Activated naive CD4-positive, alpha-beta T cell (primary cell): ENCODE measurements around the gene NECAP2.
"Not testable (repeated sequence)": the region's sequence is repeated elsewhere in the genome, so short reads cannot be mapped to it uniquely, and the experiment has no call there.

Source experiments
- DNase-seq, 4 experiments: peaks; one replicate each; lab custom pipeline; 2025; lab: John Stamatoyannopoulos, UW

NECAP2 gene

DNA sequence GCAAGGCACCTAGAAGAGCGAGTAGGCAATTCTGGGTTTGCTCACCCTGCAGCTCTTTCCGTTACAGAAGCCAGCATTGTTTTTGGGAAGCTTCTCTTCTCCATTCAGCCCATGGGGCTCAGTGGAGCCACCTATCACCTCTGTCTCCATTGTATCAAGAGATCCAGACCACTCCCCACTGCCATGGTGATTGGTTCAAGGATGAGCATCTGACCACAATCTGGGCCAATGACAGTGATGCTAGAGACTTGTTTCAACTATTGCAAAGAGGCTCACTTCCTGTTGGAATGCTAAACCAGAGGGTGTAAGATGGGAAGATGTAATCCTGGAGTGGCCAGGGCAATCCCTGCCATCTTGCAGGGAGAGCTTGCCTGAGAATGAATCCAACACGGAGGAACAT is 9.9 kb upstream of the NECAP2 start:
- DNase-seq: no peak

- no peak for DNase-seq
Measured at GRCh38 chr1:16433030-16433429, 7.5 kb upstream of the NECAP2 start.

DNA sequence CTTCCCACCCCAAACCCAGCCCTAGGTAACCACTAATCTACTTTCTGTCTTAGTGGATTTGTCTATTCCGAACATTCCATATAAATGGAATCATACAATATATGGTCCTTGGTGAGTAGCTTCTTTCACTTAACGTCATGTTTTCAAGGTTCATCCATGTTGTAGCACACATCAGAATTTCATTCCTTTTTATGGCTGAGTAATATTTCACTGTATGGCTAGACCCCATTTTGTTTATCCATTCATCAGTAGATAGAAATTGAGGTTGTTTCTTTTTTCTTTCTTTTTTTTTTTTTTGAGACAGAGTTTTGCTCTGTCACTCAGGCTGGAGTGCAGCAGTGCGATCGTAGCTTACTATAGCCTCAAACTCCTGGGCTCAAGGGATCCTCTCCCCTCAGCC is 6.5 kb upstream of the NECAP2 start:
- DNase-seq: no peak

GRCh38 chr1:16434501-16434900 is 6.0 kb upstream of the NECAP2 start:
- no peak for DNase-seq

GRCh38 chr1:16436946-16437474 is 3.5 kb upstream of the NECAP2 start, which contains the start of gene SPATA21:
Gene SPATA21 (minus strand): TSS chr1:16437424. CDS start chr1:16431371, 6,053 bp downstream.
- DNase-seq: no peak

DNA sequence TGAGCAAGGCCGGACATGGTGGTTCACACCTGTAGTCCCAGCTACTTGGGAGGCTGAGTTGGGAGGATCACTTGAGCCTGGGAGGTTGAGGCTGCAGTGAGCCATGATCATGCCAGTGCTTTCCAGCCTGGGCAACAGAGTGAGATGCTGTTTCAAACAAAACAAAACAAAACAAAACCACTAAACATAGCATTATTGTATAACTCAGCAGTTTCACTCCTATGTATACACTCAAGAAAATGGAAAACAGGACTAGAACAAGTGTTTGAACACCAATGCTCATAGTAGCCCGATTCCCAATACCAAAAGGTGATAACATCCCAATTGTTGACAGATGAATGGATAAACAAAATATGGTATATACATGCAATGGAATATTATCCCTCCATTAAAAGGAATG is 2.0 kb upstream of the NECAP2 start:
- no peak for DNase-seq

- no peak for DNase-seq
Measured at GRCh38 chr1:16438924-16439323, 1.6 kb upstream of the NECAP2 start.

DNA sequence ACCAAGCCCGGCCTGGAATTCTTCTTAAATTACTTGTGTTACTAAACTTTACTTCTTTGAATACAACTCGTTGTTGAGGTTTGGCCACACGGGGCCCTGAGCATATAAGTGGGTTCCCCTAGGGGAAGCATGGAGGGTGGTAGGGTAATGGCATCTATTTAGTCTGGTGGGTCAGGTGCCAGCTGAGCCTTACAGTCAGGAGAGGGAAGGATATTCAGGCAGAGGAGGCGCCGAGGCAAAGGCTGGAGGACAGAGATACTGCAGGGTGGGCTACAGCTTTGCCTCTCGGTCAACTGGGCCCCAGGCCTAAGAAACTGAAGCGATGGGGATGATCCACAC is 424 bp upstream of the NECAP2 start:
- no peak for DNase-seq

- DNase-seq: no peak
Measured at GRCh38 chr1:16441282-16441665, 750 bp downstream of the NECAP2 start.

DNA sequence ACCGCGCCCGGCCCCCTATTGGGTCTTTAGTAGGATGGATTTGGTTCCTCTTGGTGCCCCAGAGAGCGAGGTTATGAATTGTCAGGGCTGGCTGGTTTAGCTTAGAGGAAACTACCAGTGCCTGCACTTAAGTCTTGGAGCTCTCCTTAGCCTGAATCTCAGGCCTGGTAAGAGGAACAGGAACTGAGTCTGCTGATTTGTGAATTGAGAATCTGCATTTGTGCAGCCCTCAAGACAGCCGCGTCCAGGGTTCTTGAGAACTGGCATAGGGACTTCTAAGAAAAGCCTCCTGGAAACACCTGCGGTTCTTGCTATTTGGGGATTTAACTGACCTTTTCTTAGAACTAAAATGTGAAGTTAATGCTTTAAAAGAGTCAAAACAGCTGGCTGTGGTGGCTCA is 1.7 kb downstream of the NECAP2 start:
- no peak for DNase-seq

- DNase-seq: no peak
Measured at GRCh38 chr1:16442941-16443340, 2.4 kb downstream of the NECAP2 start.

DNA sequence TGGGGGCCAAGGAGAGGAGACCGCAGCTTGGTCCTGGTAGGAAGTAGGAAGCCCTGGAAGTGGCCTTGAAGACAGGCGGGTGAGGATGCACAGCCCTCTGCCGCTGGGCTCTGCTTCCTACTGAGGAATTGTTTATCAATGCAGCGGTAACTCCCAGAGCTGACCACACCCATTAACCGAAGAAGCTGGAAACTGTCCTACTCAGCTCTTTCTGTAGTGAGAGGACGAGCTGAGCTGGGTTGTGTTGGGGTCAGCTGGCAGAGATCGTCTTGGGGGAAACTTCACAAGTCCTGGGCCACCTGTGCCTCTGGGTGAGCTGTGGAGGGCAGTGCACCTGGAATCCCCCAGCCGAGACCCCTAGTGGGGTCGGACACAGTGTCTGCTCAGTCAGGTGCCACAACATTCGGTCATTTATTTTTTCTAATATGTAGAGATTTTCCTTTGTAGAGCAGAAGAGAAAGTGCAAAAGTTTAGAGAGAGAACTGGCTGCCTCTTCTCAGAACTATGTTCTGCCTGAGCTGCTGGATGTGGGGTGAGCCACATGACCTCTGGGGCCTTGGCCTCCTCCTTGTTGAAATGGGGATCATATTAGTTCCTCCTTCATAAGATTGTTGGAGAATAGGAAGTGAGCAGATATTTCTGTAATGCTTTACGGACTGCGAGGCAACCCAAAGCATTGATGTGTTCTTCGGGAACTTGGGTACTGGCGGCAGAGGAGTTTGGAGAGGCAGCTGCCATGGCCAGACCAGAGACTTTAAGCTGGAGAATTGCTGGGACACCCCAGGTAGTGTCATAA is 3.6 kb downstream of the NECAP2 start:
- DNase-seq: no peak

GRCh38 chr1:16445052-16445451 is 4.5 kb downstream of the NECAP2 start:
- DNase-seq: no peak

DNA sequence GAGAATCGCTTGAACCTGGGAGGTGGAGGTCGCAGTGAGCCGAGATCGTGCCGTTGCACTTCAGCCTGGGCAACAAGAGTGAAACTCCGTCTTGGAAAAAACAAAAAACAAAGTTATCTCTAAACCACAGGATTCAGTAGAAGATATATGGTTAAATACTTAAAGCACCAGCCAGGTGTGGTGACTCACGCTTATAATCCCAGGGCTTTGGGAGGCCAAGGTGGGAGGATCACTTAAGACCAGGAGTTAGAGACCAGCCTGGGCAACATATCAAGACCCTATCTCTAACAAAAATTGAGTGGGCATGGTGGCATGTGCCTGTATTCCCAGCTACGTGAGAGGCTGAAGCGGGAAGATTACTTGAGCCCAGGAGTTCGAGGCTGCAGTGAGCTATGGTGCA is 5.6 kb downstream of the NECAP2 start:
- DNase-seq: no peak

GRCh38 chr1:16447641-16448040 is 7.1 kb downstream of the NECAP2 start:
- DNase-seq: no peak

GRCh38 chr1:16449065-16449464 is 8.5 kb downstream of the NECAP2 start:
- no peak for DNase-seq

DNA sequence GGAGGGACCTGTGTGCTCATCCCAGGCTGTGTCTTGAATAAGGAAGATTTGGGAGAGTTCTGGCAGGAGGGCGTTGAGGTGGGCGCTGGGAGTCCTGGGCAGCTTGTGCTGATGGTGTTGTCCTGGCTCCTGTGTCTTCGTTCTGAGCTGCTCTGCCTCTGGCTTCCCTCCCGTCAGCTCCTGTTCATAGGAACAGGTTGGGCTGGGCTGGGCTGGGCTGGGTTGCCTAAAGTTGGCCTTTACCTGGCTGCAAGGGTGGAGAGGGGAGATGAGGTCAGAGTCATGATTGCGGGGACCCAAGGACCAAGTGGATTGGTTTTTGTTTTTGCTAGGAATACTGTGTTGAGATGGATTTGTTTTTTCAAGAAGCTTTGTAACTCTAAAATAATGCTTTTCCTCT is 9.1 kb downstream of the NECAP2 start:
- no peak for DNase-seq

DNA sequence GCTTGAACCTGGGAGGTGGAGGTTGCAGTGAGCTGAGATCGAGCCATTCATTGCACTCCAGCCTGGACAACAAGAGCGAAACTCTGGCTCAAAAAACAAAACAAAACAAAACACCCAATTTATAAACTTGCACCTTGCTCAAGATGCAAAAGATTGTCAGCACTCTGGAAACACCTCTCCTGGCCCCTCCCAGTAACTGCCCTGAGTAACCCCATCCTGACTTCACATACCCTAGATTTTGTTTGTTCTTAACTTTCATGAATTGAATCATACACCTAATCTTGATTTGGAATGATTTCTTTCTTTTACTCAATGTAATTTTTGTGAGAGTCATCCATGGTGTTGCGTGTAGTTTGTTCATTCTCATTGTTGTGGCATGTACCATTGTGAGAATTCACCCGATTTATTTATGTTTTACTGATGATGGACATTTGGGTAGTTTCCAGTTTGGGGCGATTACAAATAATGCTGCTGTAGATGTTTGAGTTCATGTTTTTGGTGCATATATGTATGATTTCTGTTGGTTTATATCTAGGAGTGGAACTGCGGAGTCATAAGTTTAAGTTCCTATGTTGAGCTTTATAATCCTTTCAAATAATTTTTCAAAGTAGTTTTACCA is 10.4 kb downstream of the NECAP2 start:
- DNase-seq: no peak

- no peak for DNase-seq
Measured at GRCh38 chr1:16451841-16452528, 11.5 kb downstream of the NECAP2 start.

DNA sequence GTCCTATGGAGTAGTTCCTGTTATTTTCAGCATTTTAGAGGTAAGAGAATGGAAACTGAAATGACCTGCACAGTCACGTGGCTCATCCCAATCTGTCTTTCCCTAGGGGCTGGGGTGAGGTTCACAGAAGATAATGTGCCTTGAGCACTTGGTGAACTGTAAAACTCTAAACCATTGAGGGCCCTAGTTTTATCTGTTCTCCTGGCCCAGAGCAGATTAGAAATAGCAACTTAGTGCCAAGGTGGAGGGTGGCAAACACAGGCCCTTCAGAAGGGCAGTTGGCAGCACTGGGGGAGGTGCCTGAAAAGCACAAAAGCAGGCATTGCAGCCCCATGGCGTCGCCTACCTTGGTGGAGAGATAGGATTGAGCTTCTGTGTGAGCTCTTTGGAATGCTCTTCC is 14.4 kb downstream of the NECAP2 start:
- not testable (repeated sequence) for DNase-seq

- not testable (repeated sequence) for DNase-seq
Measured at GRCh38 chr1:16456151-16456550, 15.6 kb downstream of the NECAP2 start.

- DNase-seq: no peak
Measured at GRCh38 chr1:16458831-16459230, 18.3 kb downstream of the NECAP2 start.

- DNase-seq: no peak
Measured at GRCh38 chr1:16459352-16459925, 18.9 kb downstream of the NECAP2 start.
